ENCODE data around the gene VPS16.

Gene VPS16

DNA sequence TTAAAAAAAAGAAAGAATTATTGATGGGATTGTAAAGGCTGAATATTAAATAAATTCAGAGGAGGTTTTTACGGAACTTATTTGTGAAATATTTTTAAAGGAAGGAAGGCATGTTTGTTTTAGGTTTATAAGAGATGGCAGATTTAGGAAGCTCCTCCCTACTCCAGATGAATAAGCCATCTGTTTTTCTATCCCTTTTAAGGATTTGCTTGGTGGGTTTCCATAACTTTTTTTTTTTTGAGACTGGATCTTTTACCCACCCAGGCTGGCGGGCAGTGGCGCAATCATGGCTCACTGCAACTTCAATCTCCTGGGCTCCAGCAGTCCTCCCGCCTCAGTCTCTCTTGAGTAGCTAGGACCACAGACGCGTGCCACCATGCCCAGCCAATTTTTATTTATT, 63.1 kb downstream of the VPS16 start:
- no peak for DNase-seq

DNA sequence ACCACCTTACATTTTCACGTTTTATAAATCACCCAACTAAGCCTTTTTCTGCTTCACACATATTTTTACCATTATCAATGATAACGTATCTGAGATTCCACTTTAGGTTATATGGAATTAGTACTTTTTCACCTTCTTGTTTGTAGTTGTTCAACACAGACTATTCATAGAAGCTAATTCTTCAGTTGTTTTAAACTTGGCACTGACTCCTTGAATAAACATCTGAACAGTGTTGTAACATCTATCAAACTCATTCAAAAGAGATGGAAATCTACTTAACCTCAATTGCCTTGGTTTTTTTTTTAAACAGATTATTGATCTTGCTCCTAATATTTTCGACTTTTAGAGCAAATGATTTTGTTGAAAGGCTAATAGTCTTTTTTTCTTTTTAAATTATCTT, 67.0 kb downstream of the VPS16 start:
- no peak for DNase-seq

GRCh38 chr20:2909953-2910352, 69.4 kb downstream of the VPS16 start:
- DNase-seq = no peak

DNA sequence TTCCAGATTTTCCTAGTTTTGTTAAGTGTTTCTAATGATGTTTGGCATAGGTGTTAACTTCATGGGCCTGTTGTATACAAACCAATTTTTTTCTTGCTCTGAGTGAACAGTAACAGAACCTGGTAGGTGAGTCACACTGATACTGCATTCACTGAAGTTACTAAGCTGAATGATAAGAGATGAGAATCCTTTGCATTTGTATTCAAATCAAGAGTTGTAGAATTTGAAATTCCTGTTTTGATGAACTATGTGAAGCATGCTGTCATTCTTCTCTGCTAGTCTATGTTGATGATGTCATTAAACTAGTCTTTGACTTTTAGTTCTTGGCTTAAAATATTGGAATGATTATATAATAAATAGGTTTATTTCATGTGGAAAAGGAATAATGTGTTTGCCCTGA, 70.7 kb downstream of the VPS16 start:
- no peak for DNase-seq

DNA sequence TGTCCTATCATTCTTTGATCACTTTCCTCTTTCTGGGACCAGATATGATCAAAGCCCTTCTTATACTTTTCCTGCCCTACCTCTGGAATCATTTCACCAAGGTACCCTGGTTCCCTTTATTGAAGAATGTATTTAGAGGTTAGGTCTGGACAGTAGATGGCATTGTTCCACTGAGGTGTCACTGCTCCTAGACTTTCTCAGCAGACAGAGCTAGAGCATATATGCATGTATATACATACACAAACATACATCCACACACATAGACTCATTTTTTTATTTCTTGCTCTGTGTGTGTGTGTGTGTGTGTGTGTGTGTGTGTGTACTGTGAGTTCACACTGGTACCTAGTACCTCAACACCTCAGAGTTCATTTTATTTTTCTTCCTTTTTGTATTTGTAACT, 73.6 kb downstream of the VPS16 start:
- no peak for DNase-seq

Data from stimulated activated CD4-positive, alpha-beta T cell treated with anti-CD3 and anti-CD28 coated beads, Interleukin-2, amount 100 ng/mL, for 24 hours (primary cell).